SK-N-SH treated with all-trans-retinoic acid at 6 μM for 48 hours (cell line): ENCODE data around the gene PCDHGA12.
"Not testable (repeated sequence)": the region's sequence is repeated elsewhere in the genome, so short reads cannot be mapped to it uniquely, and the experiment has no call there.

Experiments
- ATAC-seq: fragments of 200-7000 bp; cut with Tn5 transposase; 3 replicates; pipeline ENCODE4 v1.9.1; 2020; ENCODE audit warnings: mild to moderate bottlenecking, moderate library complexity
- ARNTL ChIP-seq: fragments of 450-650 bp; formaldehyde crosslinking; IDR thresholded peaks from 2 replicates; pipeline ENCODE4 v1.5.0; 2020; ENCODE audit warnings: low read depth, mild to moderate bottlenecking, moderate library complexity, borderline replicate concordance
- BACH2 ChIP-seq: fragments of 250-450 bp; sonication (Bioruptor Pico); IDR thresholded peaks from 2 replicates; pipeline ENCODE4 v1.9.0; 2021; ENCODE audit warnings: mild to moderate bottlenecking, borderline replicate concordance
- CREB5 ChIP-seq: fragments of 250-450 bp; sonication (Bioruptor Pico); IDR thresholded peaks from 2 replicates; pipeline ENCODE4 v1.5.1; 2020; ENCODE audit warnings: low read depth, mild to moderate bottlenecking, moderate library complexity
- CSRNP3 ChIP-seq: fragments of 250-450 bp; sonication (Bioruptor Pico); IDR thresholded peaks from 2 replicates; pipeline ENCODE4 v1.5.1; 2021; ENCODE audit warnings: mild to moderate bottlenecking, moderate library complexity
- GLIS3 ChIP-seq: fragments of 250-450 bp; sonication (Bioruptor Pico); IDR thresholded peaks from 2 replicates; pipeline ENCODE4 v1.5.0; 2020; ENCODE audit warnings: mild to moderate bottlenecking, moderate library complexity
- ISL1 ChIP-seq: fragments of 250-450 bp; sonication (Bioruptor Pico); IDR thresholded peaks from 2 replicates; pipeline ENCODE4 v2.1.2; 2022; ENCODE audit warnings: mild to moderate bottlenecking, moderate library complexity
- OSR1 ChIP-seq: fragments of 250-450 bp; sonication (Bioruptor Pico); IDR thresholded peaks from 2 replicates; pipeline ENCODE4 v1.8.0; 2022; ENCODE audit warnings: moderate library complexity, mild to moderate bottlenecking, inconsistent platforms
- PATZ1 ChIP-seq: fragments of 250-450 bp; sonication (Bioruptor Pico); IDR thresholded peaks from 2 replicates; pipeline ENCODE4 v1.8.0; 2020; ENCODE audit warnings: mild to moderate bottlenecking, moderate library complexity, borderline replicate concordance
- POU6F1 ChIP-seq: fragments of 250-450 bp; sonication (Bioruptor Pico); IDR thresholded peaks from 2 replicates; pipeline ENCODE4 v1.8.0; 2021; ENCODE audit warnings: low read depth, mild to moderate bottlenecking, moderate library complexity, borderline replicate concordance
- PPARA ChIP-seq: fragments of 250-450 bp; sonication (Bioruptor Pico); IDR thresholded peaks from 2 replicates; pipeline ENCODE4 v1.5.0; 2020; ENCODE audit warnings: mild to moderate bottlenecking, borderline replicate concordance
- RARB ChIP-seq: fragments of 250-450 bp; sonication (Bioruptor Pico); IDR thresholded peaks from 2 replicates; pipeline ENCODE4 v1.8.0; 2021; ENCODE audit warnings: mild to moderate bottlenecking, moderate library complexity
- SNAI2 ChIP-seq: fragments of 250-450 bp; sonication (Bioruptor Pico); IDR thresholded peaks from 2 replicates; pipeline ENCODE4 v1.5.0; 2020; ENCODE audit warnings: mild to moderate bottlenecking, moderate library complexity
- TCF4 ChIP-seq: fragments of 250-450 bp; sonication (Bioruptor Pico); IDR thresholded peaks from 2 replicates; pipeline ENCODE4 v1.8.0; 2021; ENCODE audit warnings: mild to moderate bottlenecking, moderate library complexity, borderline replicate concordance
- TOX ChIP-seq: fragments of 250-450 bp; sonication (Bioruptor Pico); IDR thresholded peaks from 2 replicates; pipeline ENCODE4 v1.8.0; 2021; ENCODE audit warnings: mild to moderate bottlenecking, moderate library complexity, borderline replicate concordance
- TSHZ2 ChIP-seq: fragments of 250-450 bp; sonication (Bioruptor Pico); IDR thresholded peaks from 2 replicates; pipeline ENCODE4 v1.5.0; 2020; ENCODE audit warnings: mild to moderate bottlenecking, moderate library complexity
- ZC3H10 ChIP-seq: fragments of 250-450 bp; sonication (Bioruptor Pico); IDR thresholded peaks from 2 replicates; pipeline ENCODE4 v1.5.1; 2021; ENCODE audit warnings: mild to moderate bottlenecking, moderate library complexity
- ZFP3 ChIP-seq: fragments of 250-450 bp; sonication (Bioruptor Pico); IDR thresholded peaks from 2 replicates; pipeline ENCODE4 v1.5.0; 2020; ENCODE audit warnings: mild to moderate bottlenecking, moderate library complexity
- ZFP30 ChIP-seq: fragments of 450-650 bp; formaldehyde crosslinking; IDR thresholded peaks from 2 replicates; pipeline ENCODE4 v1.5.0; 2022; ENCODE audit warnings: mild to moderate bottlenecking, moderate library complexity
- ZNF70 ChIP-seq: fragments of 450-650 bp; formaldehyde crosslinking; IDR thresholded peaks from 2 replicates; pipeline ENCODE4 v1.5.0; 2020; ENCODE audit warnings: mild to moderate bottlenecking, moderate library complexity

The PCDHGA12 gene

GRCh38 chr5:141413540-141414069 lies 16.7 kb upstream of the PCDHGA12 start:
- TF ChIP-seq PPARA (CRISPR knock-in tag), result no peak
- no peak for TF ChIP-seq ARNTL
- TF ChIP-seq CSRNP3 (CRISPR knock-in tag), result no peak
- no peak for TF ChIP-seq ZFP3 (CRISPR knock-in tag)
- TF ChIP-seq BACH2 (CRISPR knock-in tag), result no peak
- no peak for TF ChIP-seq ZNF70
- TF ChIP-seq OSR1 (CRISPR knock-in tag), result no peak
- no peak for TF ChIP-seq POU6F1 (CRISPR knock-in tag)
- TF ChIP-seq TOX (CRISPR knock-in tag), result no peak
- no peak for TF ChIP-seq TCF4 (CRISPR knock-in tag)
- no peak for TF ChIP-seq SNAI2 (CRISPR knock-in tag)
- no peak for ATAC-seq

- not testable (repeated sequence) for ATAC-seq
Measured at GRCh38 chr5:141414548-141415274, 15.6 kb upstream of the PCDHGA12 start.

- not testable (repeated sequence) for ATAC-seq
Measured at GRCh38 chr5:141415275-141415618, 15.1 kb upstream of the PCDHGA12 start.

GRCh38 chr5:141417494-141418172 lies 12.7 kb upstream of the PCDHGA12 start, which contains the start of gene PCDHGB7:
Gene PCDHGB7 (plus strand): TSS chr5:141417677. CDS start chr5:141417860, 183 bp downstream.
- peak; percentile 98 for ATAC-seq

- ATAC-seq, result no peak
- TF ChIP-seq ZC3H10, result no peak
- no peak for TF ChIP-seq PPARA (CRISPR knock-in tag)
- TF ChIP-seq GLIS3 (CRISPR knock-in tag), result no peak
- no peak for TF ChIP-seq ZFP30 (CRISPR knock-in tag)
- TF ChIP-seq PATZ1 (CRISPR knock-in tag), result no peak
- TF ChIP-seq ISL1, result no peak
- TF ChIP-seq RARB (CRISPR knock-in tag), result no peak
- TF ChIP-seq TOX (CRISPR knock-in tag), result no peak
- no peak for TF ChIP-seq ARNTL
- TF ChIP-seq ZFP3 (CRISPR knock-in tag), result no peak
- no peak for TF ChIP-seq POU6F1 (CRISPR knock-in tag)
- TF ChIP-seq BACH2 (CRISPR knock-in tag), result no peak
- TF ChIP-seq TSHZ2 (CRISPR knock-in tag), result no peak
- no peak for TF ChIP-seq CREB5 (CRISPR knock-in tag)
- no peak for TF ChIP-seq OSR1 (CRISPR knock-in tag)
Measured at GRCh38 chr5:141419074-141419880, 11.0 kb upstream of the PCDHGA12 start.
